NK-92 treated with Interleukin-12 subunit alpha and Interleukin-12 subunit beta, amount 100 ng/mL, for 24 hours (cell line): ENCODE measurements around the gene ANKS1B.

Experiments used
- DNase-seq: peaks from one replicate; lab custom pipeline; 2025; lab: John Stamatoyannopoulos, UW

ANKS1B gene

GRCh38 chr12:99122959-99123358 is 861.8 kb downstream of the ANKS1B start:
- DNase-seq: no peak

GRCh38 chr12:99122496-99122895 is 862.2 kb downstream of the ANKS1B start:
- DNase-seq: no peak

- DNase-seq: no peak
Observed at GRCh38 chr12:99121546-99121945, 863.2 kb downstream of the ANKS1B start.

GRCh38 chr12:99119943-99120342 is 864.8 kb downstream of the ANKS1B start:
- no peak for DNase-seq

- no peak for DNase-seq
Observed at GRCh38 chr12:99119449-99119848, 865.3 kb downstream of the ANKS1B start.

- DNase-seq: no peak
Observed at GRCh38 chr12:99111600-99111999, 873.1 kb downstream of the ANKS1B start.

- DNase-seq: no peak
Observed at GRCh38 chr12:99110868-99111267, 873.9 kb downstream of the ANKS1B start.

- DNase-seq: no peak
Observed at GRCh38 chr12:99110212-99110611, 874.5 kb downstream of the ANKS1B start.

- DNase-seq: no peak
Observed at GRCh38 chr12:99108924-99109323, 875.8 kb downstream of the ANKS1B start.

- DNase-seq: no peak
Observed at GRCh38 chr12:99099786-99100185, 885.0 kb downstream of the ANKS1B start.

GRCh38 chr12:99097171-99097570 is 887.6 kb downstream of the ANKS1B start:
- no peak for DNase-seq

GRCh38 chr12:99093166-99093565 is 891.6 kb downstream of the ANKS1B start:
- no peak for DNase-seq

- no peak for DNase-seq
Observed at GRCh38 chr12:99092100-99092851, 892.5 kb downstream of the ANKS1B start.

GRCh38 chr12:99087278-99087677 is 897.5 kb downstream of the ANKS1B start:
- no peak for DNase-seq

- DNase-seq: no peak
Observed at GRCh38 chr12:99079811-99080210, 904.9 kb downstream of the ANKS1B start.

- no peak for DNase-seq
Observed at GRCh38 chr12:99068993-99069747, 915.6 kb downstream of the ANKS1B start.

- DNase-seq: no peak
Observed at GRCh38 chr12:99067171-99067785, 917.5 kb downstream of the ANKS1B start.

GRCh38 chr12:99066726-99067125 is 918.0 kb downstream of the ANKS1B start:
- DNase-seq: no peak

GRCh38 chr12:99063182-99063581 is 921.6 kb downstream of the ANKS1B start:
- no peak for DNase-seq

GRCh38 chr12:99059824-99060511 is 924.8 kb downstream of the ANKS1B start:
- DNase-seq: no peak

- DNase-seq: no peak
Observed at GRCh38 chr12:99057670-99058069, 927.1 kb downstream of the ANKS1B start.

- DNase-seq: no peak
Observed at GRCh38 chr12:99056186-99056585, 928.5 kb downstream of the ANKS1B start.
